HL-60 (cell line): ENCODE results near the gene ACYP2.

Experiments
- POLR2AphosphoS5 ChIP-seq: IDR thresholded peaks from 2 replicates; pipeline ENCODE4 v1.6.1; 2012; ENCODE audit warnings: low read depth
- TF ChIP-seq, protein P1 (sequence below): IDR thresholded peaks from one replicate; pipeline ENCODE4 v1.5.1; 2011; ENCODE audit warnings: low read length, control low read depth, inconsistent platforms; ENCODE audit not compliant: insufficient read depth

DNA sequence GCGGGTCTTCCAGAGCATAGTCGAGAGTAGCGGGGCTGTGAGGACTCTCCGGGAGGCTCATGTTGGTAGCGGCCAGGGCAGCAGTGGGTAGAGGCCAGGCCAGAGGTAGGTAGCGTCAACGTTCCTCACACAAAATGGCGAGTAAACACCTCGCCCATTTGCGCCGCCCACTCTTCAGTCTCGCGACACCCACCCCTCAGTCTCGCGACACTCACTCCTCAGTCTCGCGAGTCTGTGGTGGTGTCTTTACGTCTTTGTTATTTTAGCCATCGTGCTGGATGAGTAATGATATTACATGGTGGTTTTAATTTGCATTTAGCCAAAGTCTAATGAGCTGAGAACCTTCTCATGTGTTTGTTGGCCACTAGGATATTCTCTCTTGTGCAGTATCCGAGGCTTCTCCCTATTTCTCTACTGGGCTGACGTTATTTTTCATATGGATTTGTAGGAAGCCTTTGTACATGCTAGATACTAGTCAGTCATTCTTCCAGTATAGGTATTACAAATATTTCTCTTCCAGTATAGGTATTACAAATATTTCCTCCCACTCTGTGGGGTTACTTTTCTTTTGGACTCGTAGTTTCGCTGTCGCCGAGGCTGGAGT, 140.8 kb downstream of the ACYP2 start, which contains the start of gene TSPYL6:
- TF ChIP-seq, protein P1, sequence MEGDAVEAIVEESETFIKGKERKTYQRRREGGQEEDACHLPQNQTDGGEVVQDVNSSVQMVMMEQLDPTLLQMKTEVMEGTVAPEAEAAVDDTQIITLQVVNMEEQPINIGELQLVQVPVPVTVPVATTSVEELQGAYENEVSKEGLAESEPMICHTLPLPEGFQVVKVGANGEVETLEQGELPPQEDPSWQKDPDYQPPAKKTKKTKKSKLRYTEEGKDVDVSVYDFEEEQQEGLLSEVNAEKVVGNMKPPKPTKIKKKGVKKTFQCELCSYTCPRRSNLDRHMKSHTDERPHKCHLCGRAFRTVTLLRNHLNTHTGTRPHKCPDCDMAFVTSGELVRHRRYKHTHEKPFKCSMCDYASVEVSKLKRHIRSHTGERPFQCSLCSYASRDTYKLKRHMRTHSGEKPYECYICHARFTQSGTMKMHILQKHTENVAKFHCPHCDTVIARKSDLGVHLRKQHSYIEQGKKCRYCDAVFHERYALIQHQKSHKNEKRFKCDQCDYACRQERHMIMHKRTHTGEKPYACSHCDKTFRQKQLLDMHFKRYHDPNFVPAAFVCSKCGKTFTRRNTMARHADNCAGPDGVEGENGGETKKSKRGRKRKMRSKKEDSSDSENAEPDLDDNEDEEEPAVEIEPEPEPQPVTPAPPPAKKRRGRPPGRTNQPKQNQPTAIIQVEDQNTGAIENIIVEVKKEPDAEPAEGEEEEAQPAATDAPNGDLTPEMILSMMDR: no peak
- no peak for TF ChIP-seq POLR2AphosphoS5
